Measurements from ENCODE around the gene RALGPS1.

Gene RALGPS1

DNA sequence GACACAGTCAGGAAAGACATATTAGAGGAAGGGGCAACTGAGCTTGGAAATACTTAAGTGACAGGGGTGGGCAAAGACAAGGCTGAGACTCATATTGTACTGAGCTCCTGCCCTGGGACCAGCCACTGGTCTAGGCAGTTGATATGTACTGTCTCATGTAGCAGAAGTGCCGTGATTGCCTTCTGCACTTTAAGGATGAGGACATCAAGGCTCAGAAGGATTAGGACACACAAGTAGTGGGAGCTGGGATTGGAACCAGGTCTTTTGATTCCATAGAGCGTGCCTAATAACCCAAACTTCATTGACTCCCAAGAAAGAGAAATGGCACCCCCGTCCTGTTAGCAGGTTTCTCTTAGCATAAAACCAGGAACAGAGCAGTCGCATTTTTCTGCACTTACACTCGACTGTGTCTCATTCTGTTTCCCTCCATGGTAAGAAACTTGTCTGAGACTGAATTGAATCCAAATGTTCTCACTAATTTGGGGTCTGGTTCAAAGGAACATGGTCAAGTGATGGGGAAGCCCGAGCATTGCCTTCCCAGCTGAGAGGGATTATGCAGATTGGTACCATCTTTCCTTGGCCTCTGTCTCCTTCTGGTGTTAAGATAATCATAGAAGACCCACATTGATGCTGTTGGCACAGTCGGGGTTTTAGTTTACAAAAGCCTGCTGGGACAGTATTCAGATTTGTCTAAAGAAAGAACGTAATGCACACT is 137.5 kb downstream of the RALGPS1 start:
- no peak overlapping the region for H3K4me2 ChIP-seq (ENCODE audit: low read length)
- no peaks in the 10 kb centered on the region for H3K79me1 ChIP-seq (ENCODE audit: low read length)
- H2AK5ac ChIP-seq (ENCODE audit: low read length): no peak overlapping the region
- H3K36me3 ChIP-seq (ENCODE audit: control insufficient read depth in 1 of 2, insufficient read depth in 2 of 2, low read length in 2 of 2): peaks cover 0 to 1% of the 10 kb centered on the region in 2 experiments
- H2AFZ ChIP-seq (ENCODE audit: insufficient read depth, low read length, poor library complexity): no peak overlapping the region
- no CpG with 5 or more reads among the region's 8 CpGs for WGBS (ENCODE audit: extremely low coverage, insufficient coverage, insufficient read length)
- H3K14ac ChIP-seq (ENCODE audit: low read length): no peak overlapping the region
- no peak overlapping the region for H4K8ac ChIP-seq (ENCODE audit: low read depth, low read length)
- no peak overlapping the region for H3K18ac ChIP-seq (ENCODE audit: low read length)
- no peak overlapping the region for H3K4me3 ChIP-seq (ENCODE audit: low read depth, low read length)
- H3K9me3 ChIP-seq (ENCODE audit: insufficient read depth, low read depth, low read length): no peaks in the 10 kb centered on the region
- no peak overlapping the region for H3K27ac ChIP-seq (ENCODE audit: low read depth, low read length)
- no peak overlapping the region for H4K91ac ChIP-seq (ENCODE audit: low read depth, low read length)
- H4K12ac ChIP-seq (ENCODE audit: low read depth, low read length): no peak overlapping the region
- no peaks in the 10 kb centered on the region for H3K27me3 ChIP-seq (ENCODE audit: insufficient read depth, low read length)
- no peak overlapping the region for H2BK120ac ChIP-seq (ENCODE audit: insufficient read depth, low read length, poor library complexity)
- no peak overlapping the region for H3K23ac ChIP-seq (ENCODE audit: low read length)
- H3K79me2 ChIP-seq (ENCODE audit: control insufficient read depth, insufficient read depth, low read length, poor library complexity): no peaks in the 10 kb centered on the region
- H3K4me1 ChIP-seq (ENCODE audit: control insufficient read depth in 1 of 2, insufficient read depth in 2 of 2, low read length in 2 of 2): no peaks in the 10 kb centered on the region
- H2BK5ac ChIP-seq (ENCODE audit: low read depth, low read length, poor library complexity): no peak overlapping the region
- DNase-seq: no peak
- H3K9ac ChIP-seq (ENCODE audit: low read length): no peak overlapping the region
- H2BK12ac ChIP-seq (ENCODE audit: low read length): no peak overlapping the region
- H3K4ac ChIP-seq (ENCODE audit: low read depth, low read length): no peak overlapping the region

DNA sequence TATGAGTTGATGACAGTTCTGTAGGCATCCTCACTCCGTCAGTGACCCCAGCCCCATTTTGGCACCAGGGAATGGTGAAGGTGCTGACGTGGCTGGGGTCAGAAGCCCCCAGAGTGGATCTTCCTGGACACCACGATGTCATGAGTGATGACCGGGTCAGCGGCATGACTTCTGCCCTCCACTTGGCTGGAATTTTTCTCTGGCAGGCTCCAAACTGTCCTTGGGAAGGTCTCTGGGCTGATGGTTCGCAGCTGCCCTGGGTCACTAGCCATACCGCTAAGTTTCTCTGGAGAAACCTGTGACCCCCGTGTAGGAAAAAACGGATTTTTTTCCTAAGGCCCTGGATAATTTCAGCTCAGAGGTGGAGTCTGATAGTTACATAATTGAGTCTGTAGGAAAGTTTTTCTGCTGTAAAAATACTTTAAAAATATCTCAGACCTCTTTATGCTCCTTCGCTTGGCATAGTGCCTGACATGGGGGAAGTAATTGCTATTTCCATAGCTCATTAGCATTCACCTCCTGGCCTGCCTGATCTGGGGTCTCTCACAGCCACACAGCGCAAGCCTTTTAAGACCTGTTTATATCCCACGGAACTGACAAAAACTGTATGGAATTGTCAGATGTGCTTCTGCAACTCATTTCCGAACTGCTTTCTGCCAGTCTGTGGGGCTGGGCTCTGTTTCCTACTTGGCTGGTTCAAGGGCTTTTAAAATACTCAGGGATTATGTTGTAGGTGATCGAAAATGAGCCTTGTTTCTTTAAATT is 138.7 kb downstream of the RALGPS1 start:
- Histone ChIP-seq H2AK5ac (ENCODE audit: low read length) (no peak overlapping the region), H3K4me1 (ENCODE audit: control insufficient read depth in 1 of 2, insufficient read depth in 2 of 2, low read length in 2 of 2) (no peaks in the 10 kb centered on the region), H4K8ac (ENCODE audit: low read depth, low read length) (no peak overlapping the region), H2AFZ (ENCODE audit: insufficient read depth, low read length, poor library complexity) (no peak overlapping the region), H2BK120ac (ENCODE audit: insufficient read depth, low read length, poor library complexity) (no peak overlapping the region), H3K18ac (ENCODE audit: low read length) (no peak overlapping the region), H3K36me3 (ENCODE audit: control insufficient read depth in 1 of 2, insufficient read depth in 2 of 2, low read length in 2 of 2) (peaks cover 0 to 1% of the 10 kb centered on the region in 2 experiments), H3K27me3 (ENCODE audit: insufficient read depth, low read length) (no peaks in the 10 kb centered on the region), H2BK5ac (ENCODE audit: low read depth, low read length, poor library complexity) (no peak overlapping the region), H3K9ac (ENCODE audit: low read length) (no peak overlapping the region), H2BK12ac (ENCODE audit: low read length) (no peak overlapping the region), H3K79me2 (ENCODE audit: control insufficient read depth, insufficient read depth, low read length, poor library complexity) (no peaks in the 10 kb centered on the region), H3K27ac (ENCODE audit: low read depth, low read length) (no peak overlapping the region), H3K23ac (ENCODE audit: low read length) (no peak overlapping the region), H4K12ac (ENCODE audit: low read depth, low read length) (no peak overlapping the region), H3K4ac (ENCODE audit: low read depth, low read length) (no peak overlapping the region), H4K91ac (ENCODE audit: low read depth, low read length) (no peak overlapping the region), H3K14ac (ENCODE audit: low read length) (no peak overlapping the region), H3K9me3 (ENCODE audit: insufficient read depth, low read depth, low read length) (no peaks in the 10 kb centered on the region), H3K4me2 (ENCODE audit: low read length) (no peak overlapping the region), H3K79me1 (ENCODE audit: low read length) (no peaks in the 10 kb centered on the region), H3K4me3 (ENCODE audit: low read depth, low read length) (no peak overlapping the region)
- WGBS (ENCODE audit: extremely low coverage, insufficient coverage, insufficient read length): no CpG with 5 or more reads among the region's 14 CpGs
- DNase-seq: no peak

DNA sequence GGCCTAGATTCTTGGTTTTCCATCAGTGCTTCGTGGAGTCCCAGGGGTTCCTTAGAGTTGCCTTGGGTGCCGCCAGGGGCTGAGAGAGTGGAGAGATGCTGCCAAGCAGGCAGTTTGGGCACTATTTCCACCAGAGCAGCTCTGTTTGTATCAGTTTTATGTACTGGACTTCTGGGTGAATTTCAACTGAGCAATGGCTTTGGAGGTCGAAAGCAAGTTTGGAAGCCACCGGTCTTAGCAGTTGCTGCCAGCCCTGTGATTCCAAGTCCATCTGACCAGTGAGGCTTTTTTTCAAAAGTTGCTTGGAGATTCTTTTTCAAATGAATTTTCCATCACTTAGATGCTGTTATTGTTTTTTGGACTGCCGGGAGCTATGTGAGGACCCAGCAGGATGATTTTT is 139.4 kb downstream of the RALGPS1 start:
- no peaks in the 10 kb centered on the region for H3K79me2 ChIP-seq (ENCODE audit: control insufficient read depth, insufficient read depth, low read length, poor library complexity)
- no peak overlapping the region for H2BK120ac ChIP-seq (ENCODE audit: insufficient read depth, low read length, poor library complexity)
- no peak overlapping the region for H2AFZ ChIP-seq (ENCODE audit: insufficient read depth, low read length, poor library complexity)
- H3K36me3 ChIP-seq (ENCODE audit: control insufficient read depth in 1 of 2, insufficient read depth in 2 of 2, low read length in 2 of 2): peaks cover 0 to 1% of the 10 kb centered on the region in 2 experiments
- no peak overlapping the region for H3K4ac ChIP-seq (ENCODE audit: low read depth, low read length)
- H2BK12ac ChIP-seq (ENCODE audit: low read length): no peak overlapping the region
- H3K4me3 ChIP-seq (ENCODE audit: low read depth, low read length): no peak overlapping the region
- no peak overlapping the region for H3K14ac ChIP-seq (ENCODE audit: low read length)
- no peak overlapping the region for H3K23ac ChIP-seq (ENCODE audit: low read length)
- H3K27me3 ChIP-seq (ENCODE audit: insufficient read depth, low read length): no peaks in the 10 kb centered on the region
- no peak overlapping the region for H4K8ac ChIP-seq (ENCODE audit: low read depth, low read length)
- H3K4me1 ChIP-seq (ENCODE audit: control insufficient read depth in 1 of 2, insufficient read depth in 2 of 2, low read length in 2 of 2): no peaks in the 10 kb centered on the region
- H3K9me3 ChIP-seq (ENCODE audit: insufficient read depth, low read depth, low read length): no peaks in the 10 kb centered on the region
- no peak overlapping the region for H2AK5ac ChIP-seq (ENCODE audit: low read length)
- H3K18ac ChIP-seq (ENCODE audit: low read length): no peak overlapping the region
- H3K9ac ChIP-seq (ENCODE audit: low read length): no peak overlapping the region
- no peak for DNase-seq
- no peak overlapping the region for H3K4me2 ChIP-seq (ENCODE audit: low read length)
- H4K91ac ChIP-seq (ENCODE audit: low read depth, low read length): no peak overlapping the region
- no peaks in the 10 kb centered on the region for H3K79me1 ChIP-seq (ENCODE audit: low read length)
- no peak overlapping the region for H3K27ac ChIP-seq (ENCODE audit: low read depth, low read length)
- WGBS (ENCODE audit: extremely low coverage, insufficient coverage, insufficient read length): no CpG with 5 or more reads among the region's 5 CpGs
- no peak overlapping the region for H2BK5ac ChIP-seq (ENCODE audit: low read depth, low read length, poor library complexity)
- no peak overlapping the region for H4K12ac ChIP-seq (ENCODE audit: low read depth, low read length)

DNA sequence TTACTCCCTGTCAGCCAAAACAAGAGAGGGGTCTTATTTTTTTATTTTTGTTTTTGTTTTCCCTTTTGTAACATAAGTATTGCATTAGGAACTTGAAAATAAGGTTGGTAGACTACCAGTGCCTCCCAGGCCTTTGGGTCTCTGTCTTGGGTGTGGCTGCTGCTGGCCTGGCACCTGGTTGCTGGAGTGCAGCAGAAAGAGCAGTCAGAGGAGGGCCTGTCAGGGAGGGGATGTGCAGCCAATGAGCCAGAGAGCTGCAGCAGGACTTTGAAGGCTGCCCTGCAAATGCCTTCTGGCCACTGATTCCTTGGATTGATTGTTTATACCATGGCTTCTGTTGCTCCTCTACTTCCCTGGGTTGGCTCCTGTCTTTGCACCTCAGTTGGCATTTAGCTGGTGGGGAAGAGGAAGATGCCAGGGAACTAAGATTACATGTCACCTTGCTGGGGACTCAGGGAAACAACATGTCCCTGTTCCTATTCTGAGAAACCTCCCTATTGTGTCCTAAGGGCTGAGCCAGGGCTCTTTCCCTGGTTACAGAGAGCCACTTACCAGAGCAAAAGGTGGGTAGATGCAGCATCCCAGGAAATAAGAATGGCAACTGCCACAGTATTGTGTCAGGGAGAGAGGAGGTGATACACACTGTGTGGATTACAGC is 141.3 kb downstream of the RALGPS1 start:
- no peak overlapping the region for H4K8ac ChIP-seq (ENCODE audit: low read depth, low read length)
- no peak overlapping the region for H4K91ac ChIP-seq (ENCODE audit: low read depth, low read length)
- no peaks in the 10 kb centered on the region for H3K4me1 ChIP-seq (ENCODE audit: control insufficient read depth in 1 of 2, insufficient read depth in 2 of 2, low read length in 2 of 2)
- no peaks in the 10 kb centered on the region for H3K79me1 ChIP-seq (ENCODE audit: low read length)
- no peak overlapping the region for H2BK120ac ChIP-seq (ENCODE audit: insufficient read depth, low read length, poor library complexity)
- no peak overlapping the region for H3K27ac ChIP-seq (ENCODE audit: low read depth, low read length)
- no peaks in the 10 kb centered on the region for H3K27me3 ChIP-seq (ENCODE audit: insufficient read depth, low read length)
- H3K4ac ChIP-seq (ENCODE audit: low read depth, low read length): no peak overlapping the region
- H3K36me3 ChIP-seq (ENCODE audit: control insufficient read depth in 1 of 2, insufficient read depth in 2 of 2, low read length in 2 of 2): no peaks in the 10 kb centered on the region
- H2AFZ ChIP-seq (ENCODE audit: insufficient read depth, low read length, poor library complexity): no peak overlapping the region
- H3K18ac ChIP-seq (ENCODE audit: low read length): no peak overlapping the region
- no peaks in the 10 kb centered on the region for H3K79me2 ChIP-seq (ENCODE audit: control insufficient read depth, insufficient read depth, low read length, poor library complexity)
- H2AK5ac ChIP-seq (ENCODE audit: low read length): no peak overlapping the region
- no peak overlapping the region for H3K14ac ChIP-seq (ENCODE audit: low read length)
- no peak for DNase-seq
- no peak overlapping the region for H3K4me2 ChIP-seq (ENCODE audit: low read length)
- no peak overlapping the region for H3K9ac ChIP-seq (ENCODE audit: low read length)
- no peak overlapping the region for H4K12ac ChIP-seq (ENCODE audit: low read depth, low read length)
- no peak overlapping the region for H2BK5ac ChIP-seq (ENCODE audit: low read depth, low read length, poor library complexity)
- no peak overlapping the region for H2BK12ac ChIP-seq (ENCODE audit: low read length)
- H3K4me3 ChIP-seq (ENCODE audit: low read depth, low read length): no peak overlapping the region
- H3K23ac ChIP-seq (ENCODE audit: low read length): no peak overlapping the region
- no peaks in the 10 kb centered on the region for H3K9me3 ChIP-seq (ENCODE audit: insufficient read depth, low read depth, low read length)
